Measurements from ENCODE around the gene RCAN2.

DNA sequence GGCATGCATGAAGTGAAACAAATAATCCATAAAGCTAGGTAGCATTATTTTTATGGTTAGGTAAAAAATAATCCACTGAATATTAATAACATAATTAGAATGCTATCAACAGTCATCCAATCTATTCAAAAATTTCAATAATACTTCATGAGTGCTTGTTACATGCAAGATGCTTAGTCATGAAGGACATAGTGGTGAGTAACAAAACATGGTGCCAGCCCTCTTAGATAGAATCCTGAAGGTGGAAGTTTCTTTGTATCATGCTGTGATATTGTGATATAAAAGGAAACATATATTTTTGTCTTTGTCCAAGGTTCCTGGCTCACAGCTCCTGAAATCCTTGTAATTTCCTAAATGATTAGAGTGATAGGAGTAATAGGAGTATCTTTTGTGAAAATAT lies 14.9 kb downstream of the RCAN2 start:
- TF ChIP-seq, protein P1, sequence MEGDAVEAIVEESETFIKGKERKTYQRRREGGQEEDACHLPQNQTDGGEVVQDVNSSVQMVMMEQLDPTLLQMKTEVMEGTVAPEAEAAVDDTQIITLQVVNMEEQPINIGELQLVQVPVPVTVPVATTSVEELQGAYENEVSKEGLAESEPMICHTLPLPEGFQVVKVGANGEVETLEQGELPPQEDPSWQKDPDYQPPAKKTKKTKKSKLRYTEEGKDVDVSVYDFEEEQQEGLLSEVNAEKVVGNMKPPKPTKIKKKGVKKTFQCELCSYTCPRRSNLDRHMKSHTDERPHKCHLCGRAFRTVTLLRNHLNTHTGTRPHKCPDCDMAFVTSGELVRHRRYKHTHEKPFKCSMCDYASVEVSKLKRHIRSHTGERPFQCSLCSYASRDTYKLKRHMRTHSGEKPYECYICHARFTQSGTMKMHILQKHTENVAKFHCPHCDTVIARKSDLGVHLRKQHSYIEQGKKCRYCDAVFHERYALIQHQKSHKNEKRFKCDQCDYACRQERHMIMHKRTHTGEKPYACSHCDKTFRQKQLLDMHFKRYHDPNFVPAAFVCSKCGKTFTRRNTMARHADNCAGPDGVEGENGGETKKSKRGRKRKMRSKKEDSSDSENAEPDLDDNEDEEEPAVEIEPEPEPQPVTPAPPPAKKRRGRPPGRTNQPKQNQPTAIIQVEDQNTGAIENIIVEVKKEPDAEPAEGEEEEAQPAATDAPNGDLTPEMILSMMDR (IDR thresholded peaks at IDR 0.05) = no peak
- TF ChIP-seq POLR2AphosphoS5 (IDR thresholded peaks at IDR 0.05) = no peak

All from esophagus muscularis mucosa (tissue), 3 donors.